Right hindlimb (tissue), 1 donor: ENCODE data around the gene NTM.

Source experiments
- DNase-seq: peaks from one replicate; pipeline ENCODE4 v3.0.0-alpha.2; 2018

NTM gene

GRCh38 chr11:131754671-131755070 is 384.3 kb downstream of the NTM start:
- DNase-seq: no peak

DNA sequence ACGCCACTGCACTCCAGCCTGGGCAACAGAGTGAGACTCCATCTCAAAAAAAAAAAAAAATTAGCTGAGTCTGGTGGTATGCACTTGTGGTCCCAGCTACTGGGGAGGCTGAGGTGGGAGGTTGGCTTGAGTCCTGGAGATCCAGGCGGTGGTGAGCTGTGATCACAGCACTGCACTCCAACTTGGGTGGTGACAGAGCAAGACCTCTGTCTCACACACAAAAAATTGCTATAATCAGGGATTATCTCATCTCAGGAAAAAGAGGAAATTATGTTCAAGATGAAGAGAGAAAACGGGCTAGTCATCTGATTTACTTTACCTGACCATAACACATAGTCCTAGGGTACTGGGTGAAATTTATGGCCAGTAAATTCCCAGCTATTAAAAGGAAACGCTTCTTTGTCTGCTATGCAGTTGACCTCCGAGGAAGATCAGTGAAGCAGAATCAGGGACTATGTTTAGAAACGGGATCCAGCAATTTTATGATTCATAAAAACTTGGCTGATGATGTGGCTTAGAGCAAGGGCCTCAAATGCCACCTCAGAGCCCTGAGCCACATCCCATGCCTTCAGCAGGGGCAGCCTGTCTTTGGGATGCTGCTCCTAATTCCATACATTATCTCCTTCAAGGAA is 386.2 kb downstream of the NTM start:
- DNase-seq: no peak

GRCh38 chr11:131758726-131759125 is 388.3 kb downstream of the NTM start:
- DNase-seq: no peak

- DNase-seq: no peak
Observed at GRCh38 chr11:131759140-131759539, 388.7 kb downstream of the NTM start.

GRCh38 chr11:131760091-131761061 is 390.0 kb downstream of the NTM start:
- DNase-seq: peak; percentile 40

GRCh38 chr11:131762346-131763110 is 392.1 kb downstream of the NTM start:
- DNase-seq: no peak

GRCh38 chr11:131763193-131763890 is 392.9 kb downstream of the NTM start:
- DNase-seq: no peak

- no peak for DNase-seq
Observed at GRCh38 chr11:131764126-131764525, 393.7 kb downstream of the NTM start.

DNA sequence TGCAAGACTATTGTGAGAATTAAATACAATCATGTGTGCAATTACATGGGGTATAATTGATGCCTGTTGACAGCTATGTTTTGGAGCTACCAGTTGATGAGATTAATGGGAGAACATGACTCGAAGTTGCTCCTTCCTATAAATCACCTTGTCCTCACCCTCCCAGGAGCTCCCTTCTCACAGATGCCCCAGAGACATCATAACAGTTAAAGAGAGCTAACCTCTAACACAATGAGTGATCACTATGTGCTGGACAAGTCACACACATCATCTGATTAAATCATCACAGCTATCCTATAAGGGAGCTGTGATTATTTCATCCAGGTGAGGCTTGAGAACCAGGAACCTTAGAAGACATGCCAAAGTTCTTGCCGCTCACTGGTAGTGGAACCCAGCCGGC is 394.2 kb downstream of the NTM start:
- no peak for DNase-seq

DNA sequence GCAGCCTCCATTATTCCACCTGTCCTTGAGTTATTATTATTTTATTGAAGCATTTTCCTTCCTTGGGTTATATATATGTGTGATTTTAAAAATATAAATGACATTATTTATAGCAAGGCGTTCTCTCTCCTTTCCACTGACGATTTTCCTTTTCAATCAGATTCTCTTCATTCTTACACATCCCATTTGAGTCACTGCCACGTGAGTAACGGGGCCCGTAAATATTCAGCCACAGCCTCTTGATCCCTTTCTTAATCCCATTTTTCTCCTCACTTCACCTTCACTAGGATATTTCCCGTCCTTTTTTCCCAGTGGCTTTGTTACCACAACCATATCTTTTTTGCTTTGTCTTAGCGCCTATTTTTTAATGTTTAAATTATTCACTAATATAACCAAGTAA is 396.2 kb downstream of the NTM start:
- DNase-seq: no peak

- no peak for DNase-seq
Observed at GRCh38 chr11:131767421-131767820, 397.0 kb downstream of the NTM start.

GRCh38 chr11:131770801-131771200 is 400.4 kb downstream of the NTM start:
- DNase-seq: no peak

GRCh38 chr11:131771471-131771870 is 401.1 kb downstream of the NTM start:
- DNase-seq: no peak

- no peak for DNase-seq
Observed at GRCh38 chr11:131773626-131774025, 403.2 kb downstream of the NTM start.

DNA sequence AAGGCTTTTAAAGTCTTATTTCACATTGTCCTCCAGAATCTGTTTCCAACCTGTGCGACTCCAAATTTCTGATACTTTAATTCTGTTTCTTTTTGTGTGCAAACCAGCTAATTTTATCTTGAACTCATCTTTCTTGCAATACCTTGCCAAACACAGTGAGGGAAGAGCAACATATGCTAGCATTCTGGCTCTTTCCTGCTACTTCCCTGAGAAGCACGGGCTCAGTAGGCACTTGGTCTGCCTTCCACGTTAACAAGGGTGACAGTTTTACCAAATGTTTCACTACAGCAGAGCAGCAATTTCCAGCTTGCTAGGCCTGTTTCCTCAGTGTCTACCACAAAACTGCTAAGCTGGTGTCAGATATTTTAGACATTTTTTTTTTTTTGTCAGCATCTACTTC is 405.8 kb downstream of the NTM start:
- DNase-seq: no peak

- DNase-seq: no peak
Observed at GRCh38 chr11:131785801-131786200, 415.4 kb downstream of the NTM start.

DNA sequence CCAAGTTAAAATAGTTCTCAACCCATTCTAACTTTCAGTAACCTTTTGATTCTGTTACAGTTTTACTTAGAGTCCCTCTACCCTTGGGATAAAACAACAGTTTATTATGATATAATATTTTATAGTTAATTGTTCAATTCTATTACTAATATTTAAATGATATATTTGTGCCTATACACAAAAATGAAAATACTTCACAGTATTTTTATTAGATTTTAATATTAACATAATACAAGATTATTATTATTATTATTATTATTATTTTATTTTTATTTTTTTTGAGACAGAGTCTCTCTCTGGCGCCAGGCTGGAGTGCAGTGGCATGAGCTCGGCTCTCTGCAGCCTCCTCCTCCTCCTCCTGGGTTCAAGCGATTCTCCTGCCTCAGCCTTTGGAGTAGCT is 416.7 kb downstream of the NTM start:
- no peak for DNase-seq

DNA sequence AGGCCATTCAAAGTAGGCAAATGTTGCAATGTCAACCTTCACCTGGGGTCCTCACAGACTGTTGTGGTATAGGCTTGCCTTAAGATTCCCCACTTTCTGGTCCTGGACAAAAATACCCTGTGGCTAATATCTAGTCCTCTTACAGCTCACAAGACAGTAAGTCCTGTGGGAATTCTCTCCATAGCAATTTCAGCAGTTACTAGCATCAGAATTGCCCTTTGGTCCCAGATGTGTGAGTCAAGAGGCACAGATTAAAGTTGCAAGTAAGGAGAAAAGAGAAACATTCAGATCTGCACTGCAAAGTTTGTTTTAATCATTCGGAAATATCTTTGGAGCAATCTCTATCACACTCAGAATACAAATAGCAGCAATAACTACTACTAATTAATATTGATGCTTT is 420.2 kb downstream of the NTM start:
- DNase-seq: no peak

DNA sequence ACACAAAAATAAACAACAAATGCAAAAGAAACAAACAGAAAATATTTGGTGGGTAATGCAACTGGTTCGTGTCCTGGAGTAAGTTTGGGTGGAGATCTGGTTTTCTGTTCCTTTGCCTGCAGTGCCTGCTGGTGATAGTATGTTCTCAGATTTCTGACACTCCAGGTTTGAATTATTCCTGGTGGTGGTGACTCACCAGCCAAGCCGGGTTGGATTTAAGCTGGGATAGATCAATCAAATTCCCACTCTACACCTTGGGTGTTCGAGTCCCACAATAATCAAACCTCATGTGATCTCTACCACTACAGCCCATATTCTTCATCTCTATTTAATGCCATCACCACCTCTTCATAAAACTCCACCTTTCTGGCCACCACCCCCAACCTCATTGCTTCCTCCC is 421.8 kb downstream of the NTM start:
- no peak for DNase-seq

GRCh38 chr11:131796089-131796488 is 425.7 kb downstream of the NTM start:
- DNase-seq: no peak

- no peak for DNase-seq
Observed at GRCh38 chr11:131796541-131796940, 426.1 kb downstream of the NTM start.

DNA sequence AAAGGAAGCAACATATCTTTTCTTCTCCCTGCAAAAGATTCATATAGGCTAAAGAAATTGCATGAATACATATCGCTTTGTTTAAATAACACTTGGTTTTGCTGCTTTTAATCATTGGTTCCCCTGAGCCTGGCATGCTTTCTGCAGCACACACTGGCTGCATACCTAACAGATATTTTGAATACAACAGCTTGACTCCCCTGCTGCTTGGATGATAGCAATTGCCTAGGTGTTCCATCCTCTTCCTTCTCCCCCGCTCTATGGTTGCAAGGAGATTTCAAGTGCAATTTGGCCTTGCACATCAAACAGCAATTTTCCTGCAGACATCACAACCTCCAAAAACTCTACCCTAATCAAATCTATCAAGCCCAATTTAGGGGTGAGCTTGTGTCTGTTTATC is 430.0 kb downstream of the NTM start:
- DNase-seq: no peak
